Astrocyte (in vitro differentiated cells and primary cell): Measurements from ENCODE around the gene CACNA1E.

ENCODE experiments used
- CTCF ChIP-seq: IDR thresholded peaks from 2 replicates; pipeline ENCODE4 v1.5.1; 2011; ENCODE audit warnings: low read depth, mild to moderate bottlenecking, inconsistent platforms, low read length, moderate library complexity; ENCODE audit not compliant: insufficient read depth
- EZH2 ChIP-seq: IDR thresholded peaks from 2 replicates; pipeline ENCODE4 v1.6.1; 2012; ENCODE audit warnings: mild to moderate bottlenecking, low read length, inconsistent platforms; ENCODE audit not compliant: insufficient read depth

DNA sequence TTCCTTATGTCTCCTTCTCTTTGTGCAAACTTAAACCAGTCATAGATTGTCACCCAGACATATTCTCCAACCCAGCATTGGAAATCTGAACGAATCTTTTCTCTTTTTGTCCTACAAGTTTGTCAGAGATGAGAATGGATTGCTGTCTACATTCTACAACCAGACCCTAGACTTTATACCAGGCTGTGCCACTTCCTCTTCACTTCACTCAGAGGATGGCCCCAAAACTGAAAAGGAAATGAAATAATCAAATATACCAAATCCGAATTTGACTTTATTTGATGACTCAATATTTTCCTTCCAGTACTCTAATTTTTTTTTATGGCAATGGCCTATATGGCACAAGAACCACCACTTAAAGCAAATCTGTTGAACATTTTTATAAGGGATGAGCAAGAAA is 321.7 kb downstream of the CACNA1E start:
- no peak for TF ChIP-seq CTCF
- TF ChIP-seq EZH2 = no peak
